T-helper 2 cell (primary cell): Measurements from ENCODE around the gene CCDC12.
"Not testable (repeated sequence)": the region's sequence is repeated elsewhere in the genome, so short reads cannot be mapped to it uniquely, and the experiment has no call there.

ENCODE experiments used
- DNase-seq, 5 experiments: peaks; one replicate each; pipeline versions ENCODE4 v3.0.0 to v3.0.0-alpha.2; 2012 to 2022

Gene CCDC12

DNA sequence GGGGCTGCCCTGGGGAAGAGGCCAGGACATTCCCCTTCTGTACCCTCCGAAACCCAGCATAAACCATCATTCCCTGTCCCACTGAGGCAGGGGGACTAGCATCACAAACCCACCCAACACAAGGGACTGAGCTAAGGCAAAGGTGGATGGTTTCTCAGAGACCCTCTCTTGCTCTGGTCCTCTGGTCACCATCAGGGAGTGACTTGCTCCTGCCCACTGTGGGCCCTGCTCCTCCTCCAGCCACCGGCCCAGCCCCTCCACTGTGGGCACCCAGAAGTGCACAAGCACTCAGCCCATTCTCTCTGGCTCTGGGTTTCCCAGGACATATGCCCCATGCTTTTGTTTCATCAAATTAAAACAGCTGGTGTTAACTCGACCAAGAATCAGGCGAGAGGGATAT lies 54.1 kb downstream of the CCDC12 start:
- DNase-seq, result no peak

DNA sequence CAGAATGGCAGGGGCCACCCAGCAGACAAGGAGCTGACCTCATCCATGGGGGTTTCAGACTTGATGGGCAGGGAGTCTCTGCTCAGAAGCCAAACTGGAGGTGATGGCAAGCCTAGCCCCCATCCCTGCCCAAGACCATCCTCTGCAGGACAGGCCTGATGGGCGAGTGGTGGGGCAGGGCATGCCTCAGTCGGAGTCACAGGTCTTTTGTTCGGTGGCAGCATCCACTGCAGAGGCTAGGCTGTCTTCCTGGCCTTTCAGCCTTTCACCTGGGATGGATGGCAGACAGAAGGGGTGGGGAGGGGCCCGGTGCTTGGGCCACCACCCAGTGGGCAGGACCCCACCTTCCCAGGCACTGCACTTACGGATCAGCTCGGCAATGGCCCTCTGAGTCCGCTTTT lies 54.7 kb downstream of the CCDC12 start:
- DNase-seq, result no peak

DNA sequence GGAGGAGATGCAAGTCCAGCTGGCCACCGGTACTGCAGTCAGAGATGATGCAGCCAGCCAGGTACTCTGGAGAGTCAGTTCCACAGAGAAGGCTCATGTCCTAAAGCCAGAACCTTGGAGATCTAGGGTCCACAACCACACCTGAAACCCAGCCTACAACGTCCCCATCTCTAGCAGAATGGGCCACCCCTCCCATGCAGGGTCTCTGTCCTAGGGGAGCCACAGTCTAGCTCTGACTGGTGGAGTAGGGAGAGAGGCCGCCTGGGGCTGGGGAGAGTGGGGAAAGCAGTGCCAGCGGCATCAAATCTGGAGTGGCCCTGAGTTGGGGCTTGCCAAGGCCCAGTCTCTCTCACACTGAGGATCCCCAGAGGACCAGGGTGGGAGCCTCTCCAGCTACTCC lies 55.5 kb downstream of the CCDC12 start:
- DNase-seq, result no peak

DNA sequence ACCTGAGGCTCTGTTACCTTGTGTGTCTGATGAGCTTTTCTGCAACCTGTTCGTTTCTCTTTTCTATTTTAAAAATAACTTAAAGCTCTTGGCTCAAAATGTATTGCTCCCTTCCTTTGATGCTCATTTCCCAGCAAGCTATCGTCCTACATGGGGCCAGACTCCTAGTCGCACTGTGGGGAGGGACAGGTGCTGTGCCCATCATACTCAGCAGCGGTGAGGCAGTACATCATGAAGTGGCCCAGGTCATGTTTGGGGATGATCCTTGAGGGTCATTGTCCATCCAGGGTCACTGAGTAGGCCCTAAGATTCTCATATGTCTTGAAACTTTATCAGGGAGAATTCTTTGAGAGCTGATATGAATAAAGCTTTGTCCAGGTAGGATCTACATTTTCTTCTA lies 57.9 kb downstream of the CCDC12 start:
- DNase-seq, result no peak

DNA sequence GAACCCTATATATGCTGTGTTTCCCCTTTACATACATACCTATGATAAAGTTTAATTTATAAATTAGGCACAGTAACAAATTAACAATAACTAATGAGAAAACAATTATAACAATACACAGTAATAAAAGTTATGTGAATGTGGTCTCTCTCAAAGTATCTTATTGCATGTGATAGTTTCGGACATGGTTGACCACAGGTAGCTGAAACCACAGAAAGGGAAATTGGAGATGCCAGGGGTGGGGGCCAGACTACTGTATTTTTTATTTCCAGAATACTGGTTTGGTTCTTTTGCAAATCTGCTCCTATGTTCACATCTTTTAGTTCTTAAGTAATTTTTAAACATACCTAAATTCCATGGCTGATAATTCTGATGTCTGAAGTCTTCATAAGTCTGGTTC lies 58.3 kb downstream of the CCDC12 start:
- no peak for DNase-seq

DNA sequence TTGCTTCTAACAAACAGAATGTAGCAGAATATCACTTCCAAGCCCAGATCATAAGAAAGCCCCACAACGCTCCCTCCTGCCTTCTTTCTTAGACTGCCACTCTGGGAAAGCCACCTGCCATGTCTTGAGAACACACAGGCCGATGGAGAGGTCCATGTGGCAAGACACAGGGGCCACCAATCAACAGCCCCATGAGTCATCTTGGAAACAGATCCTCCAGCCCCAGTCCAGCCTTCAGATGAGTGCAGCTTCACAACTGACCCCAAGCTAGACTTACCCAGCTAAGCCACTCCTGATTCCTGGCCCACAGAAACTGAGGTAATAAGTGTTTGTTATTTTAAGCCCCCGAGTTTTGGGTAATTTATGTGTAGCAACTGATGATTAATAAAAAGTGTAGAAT lies 59.3 kb downstream of the CCDC12 start:
- DNase-seq, result no peak

DNA sequence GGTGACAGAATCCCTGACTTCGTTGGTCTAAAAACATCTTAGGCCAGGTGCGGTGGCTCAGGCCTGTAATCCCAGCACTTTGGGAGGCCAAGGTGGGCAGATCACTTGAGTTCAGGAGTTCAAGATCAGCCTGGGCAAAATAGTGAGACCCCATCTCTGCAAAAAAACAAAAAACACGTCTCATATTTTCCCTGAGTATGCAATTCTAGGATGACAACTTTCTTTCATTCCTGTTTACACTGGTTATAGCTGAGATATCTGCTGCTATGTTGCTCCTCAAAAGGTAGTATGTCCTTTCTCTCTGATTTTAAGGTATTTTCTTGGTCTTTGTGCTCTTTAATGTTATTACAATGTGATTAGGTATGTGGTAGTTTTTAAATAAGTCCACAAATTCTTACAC lies 59.7 kb downstream of the CCDC12 start:
- no peak for DNase-seq

DNA sequence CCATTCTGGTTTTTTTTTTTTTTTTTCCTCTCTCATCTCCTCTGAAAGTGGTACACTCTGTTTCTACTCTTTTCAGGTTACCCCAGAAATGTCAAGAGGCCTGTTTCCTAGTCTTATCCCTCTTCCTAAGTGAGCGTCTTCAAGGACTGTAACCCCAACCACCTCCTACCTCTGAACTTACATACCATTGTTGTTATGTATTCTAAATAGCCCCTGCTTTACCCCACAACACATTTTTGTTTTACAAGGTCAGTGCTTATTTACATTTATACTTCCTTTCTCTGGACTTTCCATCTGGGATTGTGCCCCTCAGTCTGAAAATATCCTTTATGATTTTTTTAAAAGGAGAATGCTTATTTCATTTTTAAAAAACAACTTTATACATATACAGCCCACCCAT lies 60.3 kb downstream of the CCDC12 start:
- DNase-seq, result no peak

DNA sequence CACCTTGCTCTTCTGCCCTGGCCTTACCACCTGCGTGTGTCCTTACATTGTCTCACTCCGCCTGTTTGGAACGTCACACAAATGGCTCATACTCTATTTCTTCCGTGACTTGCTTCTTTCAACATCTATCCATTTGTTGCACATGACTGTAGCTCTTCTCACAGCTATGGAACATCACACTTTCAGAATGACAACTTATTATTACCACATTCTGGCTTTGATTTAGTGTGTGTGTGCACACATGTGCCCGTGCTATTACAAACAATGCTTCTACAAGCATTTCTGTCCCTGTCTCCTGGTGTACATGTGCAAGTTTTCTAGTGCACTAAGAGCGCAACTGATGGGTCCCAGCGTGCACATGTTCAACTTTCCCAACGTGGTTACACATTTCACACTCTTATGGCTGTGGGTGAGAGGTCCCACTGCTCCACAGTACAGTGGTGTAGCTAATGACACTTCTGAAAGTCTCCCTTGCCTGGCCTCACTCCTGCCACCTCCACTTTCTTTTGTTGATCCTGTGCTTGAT lies 61.2 kb downstream of the CCDC12 start:
- peak in 1 of 5 experiments; percentile 55 for DNase-seq

DNA sequence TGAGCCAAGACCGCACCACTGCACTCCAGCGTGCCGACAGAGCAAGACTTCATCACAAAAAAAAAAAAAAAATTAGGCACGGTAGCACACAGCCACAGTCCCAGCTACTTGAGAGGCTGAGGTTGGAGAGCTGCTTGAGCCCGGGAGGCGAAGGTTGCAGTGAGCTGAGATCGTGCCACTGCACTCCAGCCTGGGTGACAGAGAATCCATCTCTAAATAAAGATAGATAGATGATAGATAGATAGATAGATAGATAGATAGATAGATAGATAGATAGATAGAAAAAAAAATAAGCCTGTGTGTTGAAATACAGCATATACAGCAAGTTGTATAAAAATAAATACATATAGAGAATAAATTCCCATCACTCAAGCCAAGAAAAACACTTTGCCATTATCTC lies 61.7 kb downstream of the CCDC12 start:
- no peak for DNase-seq

DNA sequence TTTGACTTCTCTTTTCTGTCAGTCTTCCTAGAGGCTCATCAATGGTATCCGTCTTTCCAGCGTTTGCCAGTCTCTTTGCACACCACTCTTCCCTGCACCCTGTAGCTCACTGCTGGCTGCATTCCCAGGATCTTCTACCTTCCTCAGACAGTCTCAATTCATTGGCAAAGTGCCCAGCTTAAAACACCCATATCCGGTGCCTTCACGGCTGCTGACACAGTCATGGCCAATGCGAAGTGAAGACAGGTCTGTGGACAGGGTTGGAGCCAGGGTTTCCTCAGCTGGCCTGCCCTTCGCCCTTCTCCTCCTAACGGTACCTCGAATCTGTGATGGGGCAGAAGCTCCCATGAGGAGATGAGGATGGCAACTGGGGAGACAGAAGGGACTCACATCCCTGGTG lies 62.9 kb downstream of the CCDC12 start:
- DNase-seq, result peak in 1 of 5 experiments; percentile 39

DNA sequence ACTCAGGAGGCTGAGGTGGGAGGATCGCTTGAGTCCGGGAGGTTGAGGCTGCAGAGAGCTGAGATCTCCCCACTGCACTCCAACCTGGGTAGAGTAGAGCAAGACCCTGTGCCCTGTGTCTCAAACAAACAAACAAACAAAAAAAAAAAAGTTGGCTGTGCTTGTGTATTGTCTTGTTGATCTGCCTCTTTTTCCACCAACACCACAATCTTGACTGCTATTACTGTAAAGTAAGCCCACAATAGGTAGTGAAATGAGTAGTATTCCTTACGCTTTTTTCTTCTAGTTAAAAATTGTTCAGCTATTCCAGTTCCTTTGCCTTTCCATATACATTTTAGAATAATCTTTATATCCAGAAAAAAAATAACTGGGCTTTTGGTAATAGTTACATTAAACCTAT lies 63.6 kb downstream of the CCDC12 start:
- DNase-seq, result peak in 1 of 5 experiments; percentile 82

DNA sequence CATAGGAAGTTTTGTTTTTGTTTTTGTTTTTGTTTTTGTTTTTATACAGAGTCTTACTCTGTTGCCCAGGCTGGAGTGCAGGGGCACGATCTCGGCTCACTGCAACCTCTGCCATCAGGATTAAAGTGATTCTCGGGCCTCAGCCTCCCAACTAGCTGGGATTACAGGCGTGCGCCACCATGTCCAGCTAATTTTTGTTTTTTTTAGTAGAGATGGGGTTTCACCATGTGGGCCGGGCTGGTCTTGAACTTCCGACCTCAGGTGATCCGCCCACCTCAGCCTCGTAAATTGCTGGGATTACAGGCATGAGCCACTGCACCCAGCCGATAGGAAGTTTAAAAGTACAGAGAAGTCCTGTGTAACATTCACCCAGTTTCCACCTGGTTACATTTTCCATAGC lies 65.6 kb downstream of the CCDC12 start:
- not testable (repeated sequence) for DNase-seq

DNA sequence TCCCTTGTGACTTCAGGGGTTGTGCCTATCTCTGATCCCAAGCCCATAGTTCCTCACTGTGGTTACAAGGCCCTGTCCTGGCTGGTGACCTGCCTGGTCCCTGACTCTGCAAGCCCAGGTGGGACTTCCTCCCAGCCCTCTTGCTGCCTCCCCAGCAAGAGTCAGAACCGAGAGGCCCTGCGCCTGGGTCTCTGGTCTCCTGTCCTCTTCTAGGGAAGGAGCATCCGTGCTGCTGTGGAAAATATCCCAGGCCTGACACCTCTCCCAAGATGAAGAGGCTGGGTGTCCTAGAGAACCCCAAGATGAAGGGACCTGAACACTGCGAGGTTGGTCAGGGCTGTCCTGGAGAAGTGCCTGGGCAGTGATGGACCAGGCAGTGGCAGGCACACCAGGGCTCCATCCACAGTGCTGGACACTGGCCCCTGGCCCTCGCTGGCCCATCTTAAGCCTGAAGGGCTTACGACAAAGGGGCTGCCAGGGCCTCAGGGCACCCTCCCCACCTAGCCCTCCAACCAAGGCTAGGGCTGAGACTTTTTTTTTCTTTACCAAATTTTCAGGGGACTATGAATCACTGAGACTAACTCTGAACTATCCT lies 66.3 kb downstream of the CCDC12 start:
- DNase-seq, result no peak

DNA sequence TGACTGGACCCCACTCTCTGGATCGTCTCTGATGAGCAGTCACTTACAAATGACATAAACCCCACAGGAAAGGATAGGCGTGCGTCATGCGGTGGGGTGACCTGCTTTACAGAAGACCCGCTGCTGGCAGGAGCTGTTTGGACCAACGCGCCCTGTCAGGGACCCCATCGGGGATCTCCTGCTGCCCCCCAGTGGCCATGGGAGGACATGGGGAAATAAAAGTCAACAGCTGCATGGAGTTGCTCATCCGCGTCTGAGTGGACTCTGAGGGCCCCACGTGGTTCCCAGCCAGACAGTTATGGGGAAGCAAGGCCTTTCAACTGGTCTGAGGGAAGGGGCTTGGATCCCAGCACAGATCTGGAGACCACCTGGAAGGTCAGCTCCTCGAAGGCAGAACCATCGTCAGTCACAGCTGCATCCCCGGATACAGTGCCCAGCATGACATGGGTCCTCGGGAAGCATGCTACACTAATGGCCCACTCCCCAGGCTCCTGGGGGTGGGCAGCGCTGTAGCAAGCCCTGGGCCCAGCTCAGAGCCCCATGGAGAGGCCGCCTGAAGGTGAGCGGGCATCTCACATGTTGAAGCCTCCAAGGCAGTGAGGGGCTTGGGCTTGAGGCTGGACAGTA lies 66.9 kb downstream of the CCDC12 start:
- peak; percentile 39 to 76 (median 68) for DNase-seq

DNA sequence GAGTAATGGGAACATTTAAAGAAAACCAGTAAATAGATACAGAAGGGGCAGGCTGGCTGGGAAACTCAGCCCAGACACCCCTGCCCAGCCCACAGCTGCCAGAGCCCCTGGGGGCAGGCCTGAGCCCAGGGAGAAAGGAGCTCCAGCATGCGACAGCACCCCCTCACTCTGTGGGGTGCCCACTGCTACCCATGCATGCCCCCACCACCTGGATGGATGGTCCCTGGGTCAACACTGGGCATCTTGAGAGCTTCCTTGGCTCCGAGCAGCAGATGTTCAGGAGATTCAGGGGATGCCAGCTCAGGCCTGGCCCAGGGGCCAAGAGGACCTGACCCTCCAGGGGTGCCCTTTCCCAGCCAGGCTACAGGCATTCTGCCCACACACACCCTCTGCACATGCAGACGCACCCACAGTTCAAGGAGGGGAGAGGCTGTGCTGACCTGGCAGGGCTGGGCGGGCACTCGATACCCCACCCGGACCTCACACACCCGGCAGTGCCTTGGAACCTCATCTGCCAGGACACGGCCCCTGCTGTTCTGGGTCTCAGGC lies 67.5 kb downstream of the CCDC12 start:
- no peak for DNase-seq

DNA sequence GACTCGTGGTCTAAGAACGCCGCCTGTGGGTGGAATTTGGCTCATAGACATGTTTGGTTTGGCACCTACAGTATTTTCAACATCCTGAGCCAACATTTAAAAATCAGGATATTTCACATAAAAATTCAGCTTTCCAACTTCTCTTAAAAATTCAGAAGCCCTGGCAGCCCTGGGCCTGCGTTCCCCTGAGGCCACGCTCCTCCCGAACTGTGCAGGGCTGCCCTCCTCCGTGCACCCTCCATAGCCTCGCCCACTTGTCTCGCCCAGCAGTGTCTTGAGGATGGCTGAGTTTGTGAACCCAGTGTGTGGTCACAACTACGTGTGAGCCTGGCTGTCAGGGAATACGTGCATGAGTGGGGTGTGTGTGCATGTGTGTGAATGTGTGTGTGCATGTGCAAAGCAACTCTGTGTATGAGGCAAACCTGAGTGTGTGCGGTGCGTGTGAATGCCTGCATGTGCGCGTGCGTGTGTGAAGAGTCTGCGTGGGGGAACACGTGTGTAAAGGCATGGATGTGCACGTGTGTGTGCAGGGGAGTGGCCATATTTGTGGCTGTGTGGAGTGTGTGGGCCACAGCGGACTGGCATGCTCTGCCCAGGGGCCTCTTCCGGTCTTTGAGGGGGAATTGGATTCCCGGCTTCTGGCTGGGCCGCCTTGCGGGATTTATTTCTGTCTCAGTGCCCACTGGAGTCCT lies 68.1 kb downstream of the CCDC12 start:
- no peak for DNase-seq

DNA sequence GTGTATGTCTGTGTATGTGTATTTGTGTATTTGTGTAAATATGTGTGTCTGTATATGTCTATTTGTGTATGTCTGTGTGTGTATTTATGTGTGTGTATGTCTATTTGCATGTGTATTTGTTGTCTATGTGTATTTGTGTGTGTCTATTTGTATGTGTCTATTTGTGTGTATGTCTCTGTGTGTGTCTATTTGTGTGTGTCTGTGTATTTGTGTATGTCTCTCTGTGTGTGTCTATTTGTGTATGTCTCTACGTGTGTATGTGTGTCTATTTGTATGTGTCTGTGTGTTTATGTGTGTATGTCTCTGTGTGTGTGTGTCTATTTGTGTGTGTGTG lies 68.6 kb downstream of the CCDC12 start:
- no peak for DNase-seq

DNA sequence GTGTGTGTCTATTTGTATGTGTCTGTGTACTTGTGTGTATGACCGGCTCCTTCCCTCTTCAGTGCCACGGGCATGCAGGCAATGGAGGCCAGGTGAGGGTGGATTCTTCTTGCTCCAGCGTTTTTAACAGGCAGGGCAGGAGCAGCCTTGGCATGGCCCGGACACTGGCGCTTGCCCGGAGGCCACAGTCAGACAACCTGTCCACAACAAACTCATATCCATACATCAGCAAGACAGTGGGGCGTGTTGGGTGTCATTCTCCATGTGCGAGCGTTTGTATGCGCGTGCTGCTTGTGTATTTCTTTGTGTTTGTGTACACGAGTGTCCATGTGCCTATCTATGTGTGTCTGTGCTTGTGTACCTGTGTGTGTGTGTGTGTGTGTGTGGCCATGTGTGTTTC lies 69.3 kb downstream of the CCDC12 start:
- no peak for DNase-seq

DNA sequence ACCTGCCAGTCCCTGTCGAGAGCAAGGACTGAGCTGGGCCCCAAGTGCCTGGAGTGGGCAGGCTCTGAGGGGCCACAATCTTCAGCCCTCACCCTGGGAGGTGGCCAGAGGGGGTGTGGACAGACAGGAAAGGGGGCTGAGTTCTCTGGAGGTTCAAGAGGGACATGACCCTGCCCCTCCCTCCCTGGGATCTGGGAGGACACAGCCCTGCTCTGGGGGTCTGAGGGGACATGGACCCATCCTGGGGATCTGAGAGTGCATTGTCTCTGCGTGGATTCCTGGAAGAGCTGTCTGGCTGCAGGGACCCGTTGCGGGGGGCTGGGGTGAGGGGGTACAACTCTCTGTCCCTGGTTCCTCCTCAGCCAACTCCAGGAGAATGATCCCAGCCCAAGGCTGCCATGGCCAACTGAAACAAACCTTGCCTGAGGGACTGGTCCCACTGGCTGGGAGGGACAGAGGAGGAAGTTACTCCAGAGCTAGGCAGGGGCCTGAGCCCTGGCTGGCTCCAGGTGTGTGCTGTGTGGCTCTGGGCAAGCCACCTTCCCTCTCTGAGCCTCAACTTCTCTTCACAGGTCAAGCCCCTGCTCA lies 70.0 kb downstream of the CCDC12 start:
- DNase-seq, result no peak

DNA sequence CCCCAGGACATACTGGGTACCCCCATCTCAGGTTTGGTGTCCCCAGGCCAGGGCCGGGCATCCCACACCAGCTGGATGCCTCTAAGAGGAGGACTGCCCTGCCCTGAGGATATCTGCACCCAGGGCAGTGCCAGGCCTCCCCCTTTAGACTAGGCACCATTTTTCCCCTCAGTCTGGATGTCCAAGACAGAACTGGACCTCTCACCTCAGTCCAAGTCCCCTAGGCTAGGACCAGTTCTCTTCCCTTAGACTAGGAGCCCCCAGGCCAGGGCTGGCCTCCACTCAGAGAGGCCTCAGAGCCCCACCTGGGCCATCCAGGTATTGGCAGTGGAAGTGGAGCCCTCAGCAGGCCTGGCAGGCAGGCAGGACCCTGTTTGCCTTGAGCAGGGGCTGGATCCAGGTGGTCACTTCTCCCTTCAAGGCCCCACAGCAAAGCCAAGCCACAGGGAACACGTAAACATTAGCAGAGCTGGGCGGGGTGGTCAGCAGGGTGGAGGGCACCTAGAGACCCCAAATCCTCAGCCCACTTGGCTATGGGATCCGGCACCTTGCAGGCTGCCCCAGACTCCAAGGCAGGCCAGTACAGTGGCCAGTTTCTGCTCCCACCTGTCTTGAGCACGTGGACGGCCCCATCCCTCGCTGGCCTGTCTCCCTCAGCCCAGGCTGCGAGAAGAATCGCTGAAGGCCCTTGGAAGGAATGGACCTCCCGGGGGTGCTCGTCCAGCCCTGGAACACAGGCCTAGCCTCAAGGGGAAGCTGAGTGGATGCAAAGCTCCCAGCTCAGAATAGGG lies 70.7 kb downstream of the CCDC12 start:
- no peak for DNase-seq

DNA sequence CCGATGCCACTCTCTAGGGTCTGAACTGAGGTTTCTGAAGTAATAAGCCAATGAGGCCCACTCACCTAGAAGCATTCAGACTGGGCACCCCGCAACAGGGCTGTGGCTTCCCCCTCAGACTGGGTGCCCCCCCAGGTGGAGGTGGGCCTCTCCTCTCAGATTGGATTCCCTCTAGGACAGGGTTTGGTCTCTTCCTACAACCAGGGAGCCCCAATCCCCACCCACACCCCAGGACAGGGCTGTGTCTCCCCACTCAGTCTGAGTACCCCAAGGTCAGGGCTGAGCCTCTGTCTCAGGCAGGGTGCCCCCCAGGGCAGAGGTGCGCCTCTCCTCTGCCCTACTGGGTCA lies 71.4 kb downstream of the CCDC12 start:
- DNase-seq, result no peak
